ENCODE data around the gene ATP6V0D1.
"Not testable (repeated sequence)": the region's sequence is repeated elsewhere in the genome, so short reads cannot be mapped to it uniquely, and the experiment has no call there.

The ATP6V0D1 gene

GRCh38 chr16:67504031-67505021, 23.4 kb upstream of the ATP6V0D1 start:
- peak; percentile 31 for DNase-seq (ENCODE audit: low read depth, low spot score)

DNA sequence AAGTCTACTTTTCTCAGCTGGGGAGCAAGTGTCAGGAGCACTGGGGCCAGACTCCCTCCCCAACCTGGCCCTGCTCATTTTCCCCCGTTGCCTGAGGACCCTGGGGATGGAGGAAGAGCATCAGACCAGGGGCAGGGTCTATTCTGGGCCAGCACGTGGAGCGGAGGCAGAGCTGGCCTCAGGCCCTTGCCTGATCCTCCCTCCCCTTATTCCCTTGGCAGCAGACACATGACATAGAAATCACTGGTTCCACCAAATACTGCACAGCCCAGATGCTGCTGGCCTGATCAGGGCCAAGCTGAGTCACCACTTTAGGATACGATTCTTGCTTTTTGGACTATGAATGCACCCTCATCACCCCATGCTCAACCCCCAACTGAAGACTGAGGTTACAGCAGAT, 18.1 kb upstream of the ATP6V0D1 start:
- no peak for DNase-seq (ENCODE audit: low read depth, low spot score)

GRCh38 chr16:67490335-67491096, 9.6 kb upstream of the ATP6V0D1 start:
- DNase-seq (ENCODE audit: low read depth, low spot score) = no peak

DNA sequence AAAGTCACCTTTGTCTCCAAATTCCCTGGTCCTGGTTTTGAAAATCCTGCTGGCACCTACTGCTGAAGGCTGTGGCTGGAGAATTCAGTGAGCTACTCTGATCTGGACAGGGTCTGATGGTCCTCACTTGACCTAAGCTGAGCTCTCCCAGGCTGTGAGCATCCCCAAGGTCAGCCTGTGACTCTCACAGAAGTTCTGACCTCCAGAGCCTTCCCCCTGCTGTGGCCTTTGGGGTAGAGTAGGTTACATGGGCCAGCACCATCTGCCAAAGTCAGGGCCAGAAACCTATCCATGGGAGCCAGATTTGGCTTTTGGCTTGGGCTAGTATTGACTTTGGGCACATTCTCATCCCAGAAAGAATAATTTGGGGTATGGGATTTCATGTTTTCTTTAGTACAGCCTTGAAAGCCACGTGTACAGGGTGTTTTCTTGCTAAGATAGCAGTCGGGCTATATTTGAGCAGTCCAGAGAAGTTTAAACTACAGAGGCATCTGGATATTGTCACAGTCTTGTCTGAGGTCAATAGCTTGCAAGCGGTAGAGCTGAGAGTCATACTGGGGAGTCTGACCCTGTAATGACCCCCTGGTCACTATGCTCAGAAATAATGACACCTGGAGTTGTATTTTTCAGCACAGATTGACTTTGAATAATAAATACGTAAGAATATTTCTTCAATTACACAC, 8.6 kb upstream of the ATP6V0D1 start:
- no peak for DNase-seq (ENCODE audit: low read depth, low spot score)

DNA sequence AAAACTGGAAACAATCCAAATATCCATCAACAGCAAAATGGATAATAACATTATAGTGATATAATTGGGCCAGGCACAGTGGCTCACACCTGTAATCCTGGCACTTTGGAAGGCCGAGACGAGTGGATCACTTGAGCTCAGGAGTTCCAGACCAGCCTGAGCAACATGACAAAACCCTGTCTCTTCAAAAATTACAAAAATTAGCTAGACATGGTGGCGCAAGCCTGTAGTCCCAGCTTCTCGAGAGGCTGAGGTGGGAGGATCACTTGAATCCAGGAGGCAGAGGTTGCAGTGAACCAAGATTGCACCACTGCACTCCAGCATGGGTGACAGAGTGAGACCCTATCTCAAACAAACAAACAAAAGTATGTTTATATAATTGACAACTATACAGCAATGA, 6.6 kb upstream of the ATP6V0D1 start:
- DNase-seq (ENCODE audit: low read depth, low spot score) = not testable (repeated sequence)

DNA sequence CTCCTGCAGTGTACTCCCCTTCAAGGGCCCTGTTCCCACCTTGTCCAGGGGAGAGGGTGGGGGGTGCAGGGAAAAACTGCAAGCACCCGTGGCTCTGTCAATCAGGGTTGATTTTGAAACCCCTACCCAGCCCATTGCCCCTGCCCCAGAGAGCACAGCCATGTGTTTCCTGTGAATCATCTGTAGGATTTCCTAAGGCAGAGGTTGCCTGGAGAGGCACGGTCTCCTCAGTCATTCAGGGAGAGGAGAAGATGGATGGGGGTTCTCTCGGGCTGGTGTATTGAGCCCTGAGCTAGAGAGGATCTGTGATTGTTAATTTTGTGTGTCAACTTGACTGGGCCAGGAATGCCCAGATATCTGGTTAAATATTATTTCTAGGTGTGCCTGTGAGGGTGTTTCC, 5.8 kb upstream of the ATP6V0D1 start:
- no peak for DNase-seq (ENCODE audit: low read depth, low spot score)

GRCh38 chr16:67483731-67484525, 3.0 kb upstream of the ATP6V0D1 start:
- no peak for DNase-seq (ENCODE audit: low read depth, low spot score)

GRCh38 chr16:67483150-67483549, 2.2 kb upstream of the ATP6V0D1 start, which contains the start of gene AGRP:
AGRP (minus strand) TSS chr16:67483547; CDS start chr16:67483398, 149 bp downstream.
- DNase-seq (ENCODE audit: low read depth, low spot score) = no peak

GRCh38 chr16:67482233-67482924, 1.4 kb upstream of the ATP6V0D1 start:
- no peak for DNase-seq (ENCODE audit: low read depth, low spot score)

- peak; percentile 25 for DNase-seq (ENCODE audit: low read depth, low spot score)
These were observed 740 bp upstream of the ATP6V0D1 start for GRCh38 chr16:67481561-67482232.

DNA sequence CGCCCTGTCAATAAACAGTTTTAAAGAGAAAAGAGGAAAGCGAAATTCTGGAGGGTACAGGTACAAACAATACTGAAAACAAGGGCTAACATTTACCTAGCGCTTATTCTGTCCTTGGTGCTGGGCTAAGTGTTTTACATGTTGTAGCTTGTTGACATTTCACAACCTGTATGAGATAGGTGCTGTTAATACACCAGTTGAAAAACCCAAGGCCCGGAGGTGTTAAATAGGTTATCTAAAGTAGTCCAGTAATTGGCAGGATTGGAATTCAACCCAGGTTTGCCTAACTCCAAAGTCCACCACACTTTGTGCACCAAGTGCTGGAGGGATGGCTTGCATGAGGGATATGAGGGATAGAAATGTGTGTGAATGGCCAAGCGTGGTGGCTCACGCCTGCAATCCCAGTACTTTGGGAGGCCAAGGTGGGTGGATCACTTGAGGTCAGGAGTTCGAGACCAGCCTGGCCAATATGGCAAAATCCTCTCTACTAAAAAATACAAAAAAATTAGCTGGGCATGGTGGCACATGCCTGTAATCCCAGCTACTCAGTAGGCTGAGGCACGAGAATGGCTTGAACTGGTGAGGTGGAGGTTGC, 2.9 kb downstream of the ATP6V0D1 start:
- no peak for DNase-seq (ENCODE audit: low read depth, low spot score)

DNA sequence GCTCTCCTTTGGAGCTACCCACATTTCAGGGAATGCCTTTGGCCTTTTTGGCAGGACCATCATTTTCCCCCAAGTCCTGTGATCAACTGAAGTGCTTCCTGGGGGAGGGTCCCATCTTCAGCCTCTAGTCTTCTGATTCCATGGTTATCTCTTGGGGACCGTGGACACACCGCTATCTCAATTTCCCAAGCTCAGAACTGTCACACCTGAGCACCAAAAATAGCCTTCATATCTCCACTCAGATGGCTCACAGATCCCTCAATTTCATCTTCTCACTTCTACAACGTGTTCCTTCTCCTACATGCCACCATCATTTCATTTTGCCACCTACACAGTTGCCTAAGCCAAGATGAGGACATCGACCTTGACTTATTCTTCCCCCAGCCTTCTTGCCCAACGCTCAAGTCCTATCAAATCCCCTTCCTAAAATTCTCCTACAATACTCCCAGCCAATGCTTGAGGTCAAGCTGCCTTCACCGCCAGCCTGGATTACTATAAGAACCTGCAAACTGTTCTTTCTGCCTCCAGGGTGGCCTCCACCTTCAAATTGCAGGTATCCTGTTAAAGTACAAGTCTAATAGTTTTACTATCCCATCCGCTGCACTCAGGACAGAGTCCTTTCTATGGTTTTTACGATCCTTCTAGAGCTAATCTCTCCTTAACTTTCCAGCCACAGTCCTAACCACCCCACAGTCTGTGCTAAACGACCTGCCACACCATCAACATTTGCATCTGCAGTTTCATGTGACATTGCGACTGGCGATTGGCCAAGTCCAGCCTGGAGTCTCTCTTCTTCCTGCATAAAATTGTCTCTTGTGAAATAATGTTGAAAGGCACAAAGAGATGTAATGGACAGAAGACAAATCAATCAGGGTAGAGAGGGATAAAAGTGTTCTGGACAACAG, 6.2 kb downstream of the ATP6V0D1 start:
- DNase-seq (ENCODE audit: low read depth, low spot score) = no peak

DNA sequence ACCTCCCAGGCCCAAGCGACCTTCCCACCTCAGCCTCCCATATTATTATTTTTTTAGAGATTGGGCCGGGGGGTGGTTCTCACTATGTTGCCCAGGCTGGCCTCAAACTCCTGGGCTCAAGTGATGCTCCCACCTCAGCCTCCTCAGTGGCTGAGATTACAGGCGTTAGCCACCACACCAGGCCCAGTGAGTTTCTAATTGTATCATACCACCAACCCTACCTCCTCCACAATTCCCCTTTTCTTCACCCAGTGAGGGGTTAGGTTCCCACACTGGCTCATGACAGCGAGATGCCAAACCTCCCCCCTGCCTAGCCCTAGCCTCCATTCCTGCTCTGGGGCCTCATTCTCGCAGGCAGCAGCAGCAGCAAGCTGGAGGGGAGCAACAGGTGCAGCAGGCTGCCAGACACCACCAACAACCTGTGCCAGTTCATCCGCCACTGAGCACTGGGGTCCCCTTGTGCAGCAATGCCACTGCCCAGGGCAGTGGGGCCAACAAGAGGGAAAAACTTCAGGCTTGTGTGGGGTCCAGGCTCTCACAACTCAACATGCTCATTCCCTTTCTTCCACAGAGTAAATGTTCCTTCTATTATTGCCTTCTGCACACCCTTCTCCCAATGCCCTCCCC, 9.1 kb downstream of the ATP6V0D1 start:
- no peak for DNase-seq (ENCODE audit: low read depth, low spot score)

GRCh38 chr16:67470359-67470758, 10.6 kb downstream of the ATP6V0D1 start:
- DNase-seq (ENCODE audit: low read depth, low spot score) = peak; percentile 31

DNA sequence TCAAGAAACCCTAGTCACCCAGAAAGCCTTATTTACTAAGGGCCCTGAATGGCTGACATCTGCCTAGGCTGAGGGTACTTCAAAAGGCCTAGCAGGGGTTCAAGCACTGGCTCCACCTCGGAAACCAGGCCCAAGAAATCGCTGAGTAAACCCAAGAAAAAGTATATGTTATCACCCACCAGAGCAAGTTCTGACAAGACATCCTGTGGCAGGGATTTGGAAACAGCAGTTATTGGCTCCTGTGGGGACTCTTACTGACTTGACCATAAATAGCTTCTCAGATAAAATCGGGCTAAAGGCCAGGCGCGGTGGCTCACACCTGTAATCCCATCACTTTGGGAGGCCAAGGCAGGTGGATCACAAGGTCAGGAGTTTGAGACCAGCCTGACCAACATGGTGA, 12.2 kb downstream of the ATP6V0D1 start:
- DNase-seq (ENCODE audit: low read depth, low spot score) = no peak

GRCh38 chr16:67466581-67466980, 14.4 kb downstream of the ATP6V0D1 start:
- no peak for DNase-seq (ENCODE audit: low read depth, low spot score)

GRCh38 chr16:67464565-67464964, 16.4 kb downstream of the ATP6V0D1 start:
- DNase-seq (ENCODE audit: low read depth, low spot score) = no peak

DNA sequence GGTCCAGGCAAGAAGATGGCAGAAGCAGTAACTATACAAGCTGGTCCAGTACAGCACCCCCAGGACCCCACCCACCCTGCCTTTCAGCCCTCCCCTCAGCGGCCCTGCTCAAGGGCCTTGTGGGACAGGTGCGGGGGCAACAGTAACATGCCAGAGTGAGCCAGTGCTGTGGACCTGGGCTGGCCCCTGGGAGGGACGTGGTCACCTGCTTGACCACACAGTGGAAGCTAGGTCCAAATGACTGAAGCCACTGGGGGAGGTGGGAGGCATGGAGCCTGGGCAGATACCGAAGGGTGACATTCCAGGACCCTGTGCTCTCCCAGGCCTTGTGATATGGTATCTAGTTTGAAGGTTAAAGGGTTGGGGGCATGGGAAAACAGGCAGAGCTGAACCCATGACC, 17.3 kb downstream of the ATP6V0D1 start:
- DNase-seq (ENCODE audit: low read depth, low spot score) = no peak
